GM21423 (cell line): ENCODE results near the gene TBC1D17.

ENCODE experiments used
- ATAC-seq: cut with Tn5 transposase; IDR thresholded peaks from one replicate; pipeline ENCODE4 v1.9.1; 2021; ENCODE audit warnings: mild to moderate bottlenecking, moderate library complexity; ENCODE audit not compliant: unreplicated experiment

Gene TBC1D17

GRCh38 chr19:49933643-49934042, 56.1 kb downstream of the TBC1D17 start:
- ATAC-seq, result no peak

- no peak for ATAC-seq
Observed at GRCh38 chr19:49936549-49936948, 59.0 kb downstream of the TBC1D17 start.

- no peak for ATAC-seq
Observed at GRCh38 chr19:49937750-49938381, 60.4 kb downstream of the TBC1D17 start.
